Muscle of arm (tissue), 12 donors: Measurements from ENCODE around the gene KCNMB2. TPM values are rescaled to one million over a fixed set of nuclear protein-coding genes. Genes with fewer than 3 reads are reported as not detected.

Experiments
- DNase-seq: peaks from one replicate; pipeline ENCODE4 v3.0.0-alpha.2; 2013
- polyA plus RNA-seq, 12 donors: library from polyadenylated mRNA; unstranded; fragments of 120-200 nt; gene quantifications; one replicate each; pipeline ENCODE4 v1.2.1, GENCODE V29; 2013; ENCODE audit not compliant: insufficient read length in 12 of 12

KCNMB2 gene
- polyA plus RNA-seq, 12 donors, result 6.6 to 29.2 (median 16.7) TPM; not detected in 1

GRCh38 chr3:178645503-178645902 is 109.3 kb downstream of the KCNMB2 start:
- DNase-seq, result no peak

- DNase-seq, result no peak
Measured at GRCh38 chr3:178646186-178646862, 110.1 kb downstream of the KCNMB2 start.

- no peak for DNase-seq
Measured at GRCh38 chr3:178655488-178655887, 119.3 kb downstream of the KCNMB2 start.

- DNase-seq, result peak; percentile 7
Measured at GRCh38 chr3:178658694-178659325, 122.6 kb downstream of the KCNMB2 start.

- peak; percentile 20 for DNase-seq
Measured at GRCh38 chr3:178663201-178663934, 127.1 kb downstream of the KCNMB2 start.

- peak; percentile 7 for DNase-seq
Measured at GRCh38 chr3:178665747-178666146, 129.5 kb downstream of the KCNMB2 start.

- DNase-seq, result no peak
Measured at GRCh38 chr3:178669022-178669601, 132.9 kb downstream of the KCNMB2 start.

- no peak for DNase-seq
Measured at GRCh38 chr3:178669758-178670157, 133.5 kb downstream of the KCNMB2 start.

- no peak for DNase-seq
Measured at GRCh38 chr3:178671377-178671776, 135.1 kb downstream of the KCNMB2 start.

GRCh38 chr3:178671791-178672190 is 135.6 kb downstream of the KCNMB2 start:
- DNase-seq, result peak; percentile 12

GRCh38 chr3:178672275-178672674 is 136.0 kb downstream of the KCNMB2 start:
- no peak for DNase-seq

GRCh38 chr3:178673529-178673928 is 137.3 kb downstream of the KCNMB2 start:
- no peak for DNase-seq

- no peak for DNase-seq
Measured at GRCh38 chr3:178676077-178676476, 139.8 kb downstream of the KCNMB2 start.

- no peak for DNase-seq
Measured at GRCh38 chr3:178676942-178677790, 140.9 kb downstream of the KCNMB2 start.

GRCh38 chr3:178677961-178678360 is 141.7 kb downstream of the KCNMB2 start:
- DNase-seq, result no peak

GRCh38 chr3:178680037-178680436 is 143.8 kb downstream of the KCNMB2 start:
- no peak for DNase-seq

- no peak for DNase-seq
Measured at GRCh38 chr3:178680489-178680888, 144.3 kb downstream of the KCNMB2 start.

GRCh38 chr3:178684881-178685590 is 148.8 kb downstream of the KCNMB2 start:
- no peak for DNase-seq

- no peak for DNase-seq
Measured at GRCh38 chr3:178685591-178685906, 149.3 kb downstream of the KCNMB2 start.

GRCh38 chr3:178686826-178687225 is 150.6 kb downstream of the KCNMB2 start:
- DNase-seq, result no peak

- DNase-seq, result no peak
Measured at GRCh38 chr3:178690571-178690970, 154.3 kb downstream of the KCNMB2 start.
